ENCODE results near the gene CTNNB1. TPM values are rescaled to one million over a fixed set of nuclear protein-coding genes. Genes with fewer than 3 reads are reported as not detected.

The CTNNB1 gene
- total RNA-seq, 1 experiment from 2014 or later = 134 TPM

DNA sequence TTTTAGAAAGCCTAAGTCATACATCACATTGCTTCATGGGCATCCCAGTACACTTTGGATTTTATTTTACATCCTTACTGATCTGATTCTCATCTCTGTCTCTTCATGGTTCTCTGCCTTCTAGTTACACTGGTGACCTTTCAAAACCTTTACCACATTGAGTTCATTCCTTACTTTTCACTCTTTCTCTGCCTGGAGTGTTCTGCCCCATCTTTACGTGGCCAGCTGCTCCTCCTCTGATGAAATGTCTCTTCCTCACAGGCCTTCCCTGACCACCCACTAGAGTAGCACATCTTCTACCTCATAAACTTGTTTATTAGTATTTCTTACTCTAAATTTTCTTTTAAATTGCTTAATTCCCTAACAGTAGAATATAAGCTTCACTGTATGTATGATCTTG, 17.7 kb downstream of the CTNNB1 start:
- no peak for TF ChIP-seq EZH2 (IDR thresholded peaks at IDR 0.05; ENCODE audit: borderline replicate concordance, low read depth, low read length, poor library complexity, severe bottlenecking)
- TF ChIP-seq, protein P1, sequence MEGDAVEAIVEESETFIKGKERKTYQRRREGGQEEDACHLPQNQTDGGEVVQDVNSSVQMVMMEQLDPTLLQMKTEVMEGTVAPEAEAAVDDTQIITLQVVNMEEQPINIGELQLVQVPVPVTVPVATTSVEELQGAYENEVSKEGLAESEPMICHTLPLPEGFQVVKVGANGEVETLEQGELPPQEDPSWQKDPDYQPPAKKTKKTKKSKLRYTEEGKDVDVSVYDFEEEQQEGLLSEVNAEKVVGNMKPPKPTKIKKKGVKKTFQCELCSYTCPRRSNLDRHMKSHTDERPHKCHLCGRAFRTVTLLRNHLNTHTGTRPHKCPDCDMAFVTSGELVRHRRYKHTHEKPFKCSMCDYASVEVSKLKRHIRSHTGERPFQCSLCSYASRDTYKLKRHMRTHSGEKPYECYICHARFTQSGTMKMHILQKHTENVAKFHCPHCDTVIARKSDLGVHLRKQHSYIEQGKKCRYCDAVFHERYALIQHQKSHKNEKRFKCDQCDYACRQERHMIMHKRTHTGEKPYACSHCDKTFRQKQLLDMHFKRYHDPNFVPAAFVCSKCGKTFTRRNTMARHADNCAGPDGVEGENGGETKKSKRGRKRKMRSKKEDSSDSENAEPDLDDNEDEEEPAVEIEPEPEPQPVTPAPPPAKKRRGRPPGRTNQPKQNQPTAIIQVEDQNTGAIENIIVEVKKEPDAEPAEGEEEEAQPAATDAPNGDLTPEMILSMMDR (conservative IDR thresholded peaks at IDR 0.05; ENCODE audit: low read depth, low read length) = no peak
- no TSS peak for BruUV-seq (replicated peaks)
- CTCF ChIA-PET = no interaction called here
- POLR2A ChIA-PET (ENCODE audit: low non-redundant PET) = no interaction called here
- no peaks in the 10 kb centered on the region for H3K4me1 ChIP-seq (ENCODE audit: insufficient read depth, low read length, poor library complexity, severe bottlenecking)
- H3K4me3 ChIP-seq (ENCODE audit: low read depth, low read length, poor library complexity, severe bottlenecking) = no peak overlapping the region
- no peak for DNase-seq (ENCODE audit: low spot score)
- intact Hi-C loops (cut with micrococcal nuclease; ENCODE audit: unreplicated experiment) = no loop called here
- H3K36me3 ChIP-seq (ENCODE audit: insufficient read depth, low read length, poor library complexity, severe bottlenecking) = no peaks in the 10 kb centered on the region
- no peak overlapping the region for H3K27ac ChIP-seq (ENCODE audit: low read depth, low read length, poor library complexity, severe bottlenecking)
- no peaks in the 10 kb centered on the region for H3K27me3 ChIP-seq (replicated peaks; ENCODE audit: insufficient read depth, low read depth, low read length, poor library complexity)
- H3K9me3 ChIP-seq (ENCODE audit: low read depth, low read length, poor library complexity, severe bottlenecking) = no peaks in the 10 kb centered on the region

DNA sequence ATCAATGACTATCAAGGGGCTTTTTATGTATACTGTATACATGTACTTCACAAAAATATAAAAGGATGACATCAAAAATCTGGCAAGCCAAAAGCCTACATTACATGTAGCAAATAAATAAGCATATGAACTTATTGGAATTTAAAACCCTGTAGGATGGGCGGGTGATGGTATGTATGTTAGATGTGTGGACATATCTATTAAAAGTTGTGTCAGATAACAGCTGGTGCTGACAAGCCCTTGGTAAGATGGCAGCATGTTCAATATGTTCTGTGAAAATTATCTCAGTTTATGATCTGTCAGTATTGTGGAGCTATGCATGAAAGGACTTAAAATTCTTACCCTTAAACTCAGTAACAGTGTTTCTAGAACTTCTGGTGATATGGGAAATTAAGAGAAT, 20.1 kb downstream of the CTNNB1 start:
- H3K4me1 ChIP-seq (ENCODE audit: insufficient read depth, low read length, poor library complexity, severe bottlenecking) = no peaks in the 10 kb centered on the region
- H3K27ac ChIP-seq (ENCODE audit: low read depth, low read length, poor library complexity, severe bottlenecking) = no peak overlapping the region
- CTCF ChIA-PET = no interaction called here
- POLR2A ChIA-PET (ENCODE audit: low non-redundant PET) = no interaction called here
- H3K27me3 ChIP-seq (replicated peaks; ENCODE audit: insufficient read depth, low read depth, low read length, poor library complexity) = no peaks in the 10 kb centered on the region
- TF ChIP-seq, protein P1 (conservative IDR thresholded peaks at IDR 0.05; ENCODE audit: low read depth, low read length) = no peak
- no peak for TF ChIP-seq EZH2 (IDR thresholded peaks at IDR 0.05; ENCODE audit: borderline replicate concordance, low read depth, low read length, poor library complexity, severe bottlenecking)
- no peak overlapping the region for H3K4me3 ChIP-seq (ENCODE audit: low read depth, low read length, poor library complexity, severe bottlenecking)
- H3K9me3 ChIP-seq (ENCODE audit: low read depth, low read length, poor library complexity, severe bottlenecking) = no peaks in the 10 kb centered on the region
- BruUV-seq (replicated peaks) = no TSS peak
- peaks cover 4% of the 10 kb centered on the region for H3K36me3 ChIP-seq (ENCODE audit: insufficient read depth, low read length, poor library complexity, severe bottlenecking)
- DNase-seq (ENCODE audit: low spot score) = no peak
- intact Hi-C loops (cut with micrococcal nuclease; ENCODE audit: unreplicated experiment) = no loop called here

DNA sequence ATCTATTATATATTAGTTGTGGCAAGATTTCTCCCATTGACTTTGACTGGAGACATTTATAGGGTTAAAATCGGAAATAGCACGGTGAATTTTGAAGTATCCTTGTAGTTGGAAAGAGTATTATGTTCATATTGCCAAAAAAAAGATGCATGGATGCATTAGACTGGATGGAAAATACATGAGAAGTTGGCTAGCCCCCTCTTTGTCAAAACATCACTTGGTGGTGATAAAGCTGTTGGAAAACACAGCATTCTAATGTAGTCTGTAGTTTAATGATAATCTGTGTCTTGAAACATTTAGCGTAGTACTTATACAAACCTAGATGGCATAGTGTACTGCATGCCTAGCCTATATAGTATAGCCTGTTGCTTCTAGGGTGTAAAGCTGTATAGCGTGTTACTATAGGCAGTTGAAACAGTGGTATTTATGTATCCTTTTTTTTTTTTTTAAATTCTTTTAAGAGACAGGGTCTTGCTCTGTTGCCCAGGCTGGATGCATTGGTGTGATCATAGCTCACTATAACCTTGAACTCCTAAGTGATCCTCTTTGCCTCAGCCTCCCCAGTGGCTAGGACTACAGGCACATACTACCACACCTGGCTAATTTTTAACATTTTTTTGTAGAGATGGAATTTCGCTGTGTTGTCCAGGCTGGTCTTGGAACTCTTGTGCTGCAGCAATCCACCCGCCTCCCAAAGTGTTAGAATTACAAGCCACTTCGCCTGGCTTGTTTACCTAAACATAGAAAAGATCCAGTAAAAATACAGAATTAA, 21.8 kb downstream of the CTNNB1 start:
- ChIA-PET POLR2A (ENCODE audit: low non-redundant PET) (no interaction called here), CTCF (no interaction called here)
- H3K4me1 ChIP-seq (ENCODE audit: insufficient read depth, low read length, poor library complexity, severe bottlenecking) = no peaks in the 10 kb centered on the region
- H3K36me3 ChIP-seq (ENCODE audit: insufficient read depth, low read length, poor library complexity, severe bottlenecking) = peaks cover 21% of the 10 kb centered on the region
- intact Hi-C loops (cut with micrococcal nuclease; ENCODE audit: unreplicated experiment) = no loop called here
- BruUV-seq (replicated peaks) = no TSS peak
- DNase-seq (ENCODE audit: low spot score) = no peak
- TF ChIP-seq EZH2 (IDR thresholded peaks at IDR 0.05; ENCODE audit: borderline replicate concordance, low read depth, low read length, poor library complexity, severe bottlenecking) = no peak
- TF ChIP-seq, protein P1 (conservative IDR thresholded peaks at IDR 0.05; ENCODE audit: low read depth, low read length) = no peak
- H3K9me3 ChIP-seq (ENCODE audit: low read depth, low read length, poor library complexity, severe bottlenecking) = no peaks in the 10 kb centered on the region
- no peak overlapping the region for H3K4me3 ChIP-seq (ENCODE audit: low read depth, low read length, poor library complexity, severe bottlenecking)
- no peak overlapping the region for H3K27ac ChIP-seq (ENCODE audit: low read depth, low read length, poor library complexity, severe bottlenecking)
- no peaks in the 10 kb centered on the region for H3K27me3 ChIP-seq (replicated peaks; ENCODE audit: insufficient read depth, low read depth, low read length, poor library complexity)
